Left renal cortex interstitium (tissue), 4 donors: ENCODE results near the gene SH2B3. TPM values are rescaled to one million over a fixed set of nuclear protein-coding genes. Genes with fewer than 3 reads are reported as not detected.

Source experiments
- DNase-seq, 4 donors: peaks; one replicate each; pipeline ENCODE4 v3.0.0-alpha.2; 2013; ENCODE audit warnings: low read depth in 4 of 4, low spot score in 2 of 4, missing footprints in 1 of 4
- polyA plus RNA-seq, 4 donors: library from polyadenylated mRNA; unstranded; fragments of 120-200 nt; gene quantifications; one replicate each; pipeline ENCODE4 v1.2.1, GENCODE V29; 2013; ENCODE audit not compliant: insufficient read length in 4 of 4

Gene SH2B3
- polyA plus RNA-seq, 4 donors: 16.6 to 19.3 (median 17.8) TPM

DNA sequence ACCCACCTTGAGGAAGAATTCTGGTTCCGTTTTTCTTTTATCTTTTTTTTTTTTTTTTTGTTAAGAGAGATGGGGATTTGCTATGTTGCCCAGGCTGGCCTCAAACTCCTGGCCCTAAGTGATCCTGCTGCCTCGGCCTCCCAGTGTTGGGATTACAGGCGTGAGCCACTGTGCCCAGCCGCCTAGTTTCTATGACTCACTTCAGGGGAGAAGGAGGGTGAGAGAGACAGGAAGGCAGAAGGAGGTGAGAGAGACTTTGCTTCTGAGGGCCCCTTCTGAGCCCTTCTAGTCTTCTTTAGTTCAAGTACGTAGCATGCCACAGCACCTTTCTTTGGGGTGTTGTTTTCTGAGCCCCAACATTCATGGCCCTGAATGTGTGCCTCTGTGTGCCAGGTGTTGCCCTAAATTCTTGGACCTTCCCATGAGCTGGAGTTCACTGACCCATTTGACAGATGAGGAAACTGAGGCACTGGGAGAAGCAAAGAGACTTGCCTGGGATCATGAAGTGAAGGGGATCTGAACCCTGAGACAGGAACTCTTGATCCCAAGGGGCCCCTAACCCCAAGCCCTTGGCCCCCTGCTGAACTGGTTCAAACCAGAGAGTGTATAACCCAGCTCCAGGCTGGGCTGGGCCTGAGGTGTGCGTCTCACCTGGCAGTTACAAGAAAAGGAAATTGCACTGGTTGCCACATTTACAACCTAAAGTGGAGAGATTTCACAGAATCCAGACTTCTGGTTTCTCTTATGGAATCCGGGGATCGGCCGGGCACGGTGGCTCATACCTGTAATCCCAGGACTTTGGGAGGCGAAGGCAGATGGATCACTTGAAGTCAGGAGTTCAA is 20.8 kb downstream of the SH2B3 start:
- no peak for DNase-seq

DNA sequence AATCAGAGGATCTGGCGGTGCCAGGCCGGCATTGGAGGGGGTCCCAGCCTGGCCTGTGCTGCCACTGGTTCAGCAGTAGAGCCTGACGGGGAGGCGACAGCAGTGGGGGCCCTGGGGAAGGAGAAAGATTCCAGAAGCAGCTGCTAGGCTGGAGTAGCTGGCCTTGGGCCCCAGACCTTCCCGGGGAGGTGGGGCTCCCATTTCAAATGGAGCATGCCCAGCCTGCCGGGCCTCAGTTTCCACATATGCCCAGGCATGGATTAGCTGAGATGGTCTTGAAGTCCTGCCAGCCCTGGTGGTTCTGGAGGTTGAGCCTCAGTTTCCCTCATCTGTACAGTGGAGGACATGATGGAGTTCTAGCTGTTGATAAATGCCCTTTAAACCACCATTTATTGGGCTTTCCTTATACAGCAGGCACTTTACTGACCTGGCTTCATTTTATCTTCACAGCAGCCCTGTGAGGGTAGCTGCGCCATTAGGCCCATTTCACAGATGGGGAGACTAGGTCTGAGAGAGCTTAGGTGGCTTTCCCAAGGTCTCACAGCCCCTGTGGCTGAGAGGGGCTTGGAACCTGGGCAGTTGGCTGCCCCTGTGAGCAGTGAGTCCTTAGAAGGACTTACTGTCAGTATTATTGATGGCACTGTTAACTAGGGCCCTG is 21.8 kb downstream of the SH2B3 start:
- DNase-seq: no peak

DNA sequence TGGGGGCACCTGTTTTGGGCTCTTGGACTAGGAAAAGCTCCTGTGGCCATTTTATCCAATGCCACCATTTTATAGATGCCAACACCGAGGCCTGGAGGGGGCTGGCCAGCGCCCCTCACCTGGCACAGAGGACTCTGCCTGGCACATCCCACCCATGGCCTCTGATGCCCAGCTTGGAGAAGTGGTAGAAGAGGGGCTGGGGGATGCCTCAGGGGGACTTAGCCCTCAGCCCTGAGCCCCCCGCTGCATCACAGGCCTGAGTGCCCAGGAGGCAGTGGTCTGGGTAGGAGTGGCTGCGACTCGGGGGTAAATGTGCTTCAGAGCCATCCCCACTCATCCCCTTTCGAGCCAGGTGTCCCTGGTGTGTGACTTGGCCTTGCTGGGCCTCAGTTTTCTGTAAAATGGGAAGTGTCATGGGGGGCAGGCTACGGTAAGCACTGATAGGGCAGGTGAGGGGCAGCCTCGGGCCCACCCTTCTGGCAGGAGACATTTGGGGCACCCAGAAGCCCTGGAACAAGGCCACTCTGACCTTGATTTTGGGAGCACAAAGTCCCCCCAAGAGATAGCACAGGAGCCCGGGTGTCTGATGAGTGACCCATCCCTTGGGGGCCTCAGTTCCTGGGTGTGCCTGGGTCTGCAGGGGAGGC is 22.5 kb downstream of the SH2B3 start:
- no peak for DNase-seq

- no peak for DNase-seq
Measured at GRCh38 chr12:111428728-111429175, 23.0 kb downstream of the SH2B3 start.

- no peak for DNase-seq
Measured at GRCh38 chr12:111429828-111430432, 24.2 kb downstream of the SH2B3 start.

GRCh38 chr12:111430433-111431353 is 25.0 kb downstream of the SH2B3 start:
- no peak for DNase-seq

GRCh38 chr12:111431772-111432171 is 26.0 kb downstream of the SH2B3 start:
- no peak for DNase-seq

- DNase-seq: no peak
Measured at GRCh38 chr12:111434049-111434448, 28.3 kb downstream of the SH2B3 start.

- peak in 1 of 4 donors; percentile 41 for DNase-seq
Measured at GRCh38 chr12:111434680-111435338, 29.1 kb downstream of the SH2B3 start.

GRCh38 chr12:111435661-111436201 is 30.0 kb downstream of the SH2B3 start:
- no peak for DNase-seq

GRCh38 chr12:111436266-111436665 is 30.5 kb downstream of the SH2B3 start:
- DNase-seq: no peak

DNA sequence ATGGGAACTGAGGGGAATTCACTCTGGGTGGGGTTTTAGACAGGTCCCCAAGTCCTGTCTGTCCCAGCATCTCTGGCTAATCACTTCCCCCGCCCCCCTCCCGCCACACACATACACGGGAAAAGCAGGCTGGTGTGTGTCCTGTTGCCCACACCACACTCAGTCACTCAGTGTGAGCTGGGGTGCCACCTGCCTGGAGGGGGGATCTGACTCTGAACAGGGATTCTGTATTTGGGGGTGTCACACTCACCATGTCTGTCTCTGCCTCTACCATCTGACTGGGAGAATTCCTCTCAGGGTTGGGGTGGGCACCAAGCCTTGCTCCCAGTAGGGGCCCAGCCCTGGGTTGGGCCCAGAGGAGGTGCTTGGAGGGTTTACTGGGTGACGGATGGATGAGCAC is 31.1 kb downstream of the SH2B3 start:
- DNase-seq: no peak

DNA sequence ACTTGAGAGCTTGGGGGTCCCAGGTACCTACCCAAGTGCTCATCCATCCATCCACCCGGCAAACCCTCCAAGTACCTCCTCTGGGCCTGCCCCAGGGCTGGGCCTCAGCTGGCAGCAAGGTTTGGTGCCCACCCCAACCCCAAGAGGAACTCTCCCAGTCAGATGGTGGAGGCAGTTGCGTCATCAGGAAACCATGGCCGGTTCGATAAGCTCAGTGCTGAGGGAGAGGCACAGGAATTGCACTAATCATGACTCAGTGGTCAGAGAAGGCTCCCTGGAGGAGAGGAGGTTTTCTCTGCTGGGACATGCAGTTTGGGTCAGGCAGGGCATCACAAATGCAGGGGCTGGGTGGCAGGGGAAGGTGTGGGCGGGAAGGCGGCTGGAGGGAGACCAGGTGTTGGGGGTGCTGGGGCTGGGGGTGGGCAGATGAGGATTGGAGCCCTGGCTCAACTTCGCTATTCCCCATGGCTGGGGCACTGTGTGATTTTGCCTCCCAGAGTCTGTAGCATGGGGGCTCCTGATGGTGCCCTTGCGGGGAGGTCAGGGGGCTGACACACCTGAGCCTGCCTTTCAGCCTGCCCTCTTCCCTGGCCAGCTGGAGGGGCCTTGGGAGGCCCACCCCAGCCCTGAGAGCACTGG is 32.2 kb downstream of the SH2B3 start:
- DNase-seq: no peak

DNA sequence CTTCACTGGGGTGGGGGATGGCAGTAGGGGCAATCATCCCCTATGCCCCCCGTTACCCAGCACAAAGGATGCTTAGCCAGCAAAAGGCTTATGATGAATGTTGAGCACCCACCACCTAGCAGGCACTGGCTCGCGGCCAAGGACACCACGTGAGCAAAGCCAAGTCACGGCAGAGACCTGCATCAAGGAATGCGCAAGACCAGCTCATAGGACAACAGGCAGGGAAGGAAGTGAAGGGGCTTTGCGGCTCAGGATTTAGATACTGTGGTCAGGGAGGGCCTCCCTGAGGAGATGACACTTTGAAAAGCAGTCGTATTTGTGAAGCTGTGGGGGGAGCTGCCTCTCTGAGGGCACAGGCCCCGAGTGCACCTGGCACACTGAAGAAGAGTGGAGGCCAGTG is 32.8 kb downstream of the SH2B3 start:
- DNase-seq: no peak

- no peak for DNase-seq
Measured at GRCh38 chr12:111439657-111440151, 34.0 kb downstream of the SH2B3 start.

- DNase-seq: no peak
Measured at GRCh38 chr12:111440152-111440551, 34.4 kb downstream of the SH2B3 start.

GRCh38 chr12:111440631-111441030 is 34.9 kb downstream of the SH2B3 start:
- DNase-seq: no peak

DNA sequence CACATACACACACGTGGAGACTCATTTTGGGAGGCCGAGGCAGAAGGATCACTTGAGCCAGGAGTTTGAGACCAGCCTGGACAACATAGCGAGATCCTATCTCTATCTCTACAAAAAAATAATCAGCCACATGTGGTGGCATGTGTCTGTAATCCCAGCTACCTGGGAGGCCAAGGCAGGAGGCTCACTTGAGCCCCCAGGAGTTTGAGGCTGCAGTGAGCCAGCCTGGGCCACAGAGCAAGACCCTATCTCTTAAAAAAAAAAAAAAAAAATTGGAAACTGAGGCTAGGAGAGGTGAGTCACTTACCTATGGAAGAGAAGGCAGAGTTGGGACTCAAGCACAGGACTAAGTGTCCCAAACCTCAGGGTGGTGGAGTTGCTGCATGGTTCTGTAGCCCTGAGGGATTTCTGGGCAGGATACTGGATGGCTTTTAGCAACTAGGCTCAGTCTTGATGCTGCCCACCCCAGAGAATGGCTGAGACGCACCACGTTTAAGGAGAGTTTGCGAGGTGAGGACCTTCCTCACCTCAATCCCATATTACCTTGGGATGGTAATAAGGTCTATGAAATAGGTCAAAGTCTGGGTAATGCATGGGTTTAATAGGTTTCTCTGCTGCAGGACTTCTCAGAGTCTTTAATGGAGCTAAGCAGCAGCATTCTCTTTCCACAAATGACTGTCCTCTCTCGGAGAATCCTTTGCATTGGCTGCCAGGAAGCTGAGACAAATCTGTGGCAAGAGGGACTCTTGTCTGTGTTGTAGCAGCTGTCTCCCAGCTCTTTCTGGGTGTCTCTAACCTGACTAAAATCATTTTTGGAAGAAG is 35.6 kb downstream of the SH2B3 start:
- no peak for DNase-seq
